HG03520 (cell line): ENCODE data around the gene BAG3.

ENCODE experiments used
- ATAC-seq: cut with Tn5 transposase; IDR thresholded peaks from one replicate; pipeline ENCODE4 v1.9.1; 2021; ENCODE audit warnings: mild to moderate bottlenecking, moderate library complexity; ENCODE audit not compliant: unreplicated experiment

BAG3 gene

GRCh38 chr10:119725828-119726675 is 74.9 kb downstream of the BAG3 start, which contains the start of gene INPP5F:
Gene INPP5F (plus strand): TSS chr10:119726050. CDS start chr10:119726263, 213 bp downstream.
- peak; percentile 74 for ATAC-seq

GRCh38 chr10:119726676-119727261 is 75.6 kb downstream of the BAG3 start:
- ATAC-seq = no peak
